ENCODE results near the gene PHACTR1.

Gene PHACTR1

DNA sequence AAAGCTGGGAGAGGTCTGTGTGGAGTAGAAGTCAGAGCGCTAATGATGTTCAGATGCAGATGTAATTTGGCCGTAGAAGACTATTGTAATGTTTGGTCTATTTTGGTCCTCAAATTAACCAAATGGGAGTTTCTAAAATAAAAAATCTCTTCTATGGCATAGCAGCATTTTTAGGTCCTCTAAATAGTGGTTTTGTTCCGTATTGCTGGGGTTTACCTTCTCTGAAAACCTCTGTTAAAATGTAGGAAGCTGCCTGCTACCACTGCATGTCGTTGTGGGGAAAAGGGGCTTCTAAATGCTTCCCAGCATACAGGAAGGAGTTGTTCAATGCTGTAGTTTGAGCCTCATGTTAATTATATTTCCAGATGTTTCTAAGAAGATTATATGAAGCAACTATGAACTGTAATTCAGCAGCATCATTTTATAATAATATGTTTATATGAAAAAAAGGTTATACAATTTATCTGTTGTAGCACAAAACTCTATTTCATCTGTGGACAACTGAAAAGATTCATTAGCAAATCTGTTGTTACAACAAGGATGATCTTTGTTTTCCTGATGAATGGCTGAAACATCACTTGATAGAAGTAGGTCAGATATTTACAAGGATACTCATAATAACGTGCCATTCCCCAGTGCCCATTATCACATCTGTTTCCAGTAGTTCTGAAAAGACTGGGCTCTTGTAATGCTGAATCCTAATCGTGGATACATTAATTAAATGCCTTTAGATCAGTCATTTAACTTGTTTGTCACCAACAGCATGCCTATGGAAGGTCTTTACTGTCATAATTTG is 355.2 kb downstream of the PHACTR1 start:
- H3K27ac ChIP-seq = no peak overlapping the region
- DNase-seq (ENCODE audit: low spot score) = no peak
- ChIA-PET POLR2A (ENCODE audit: low non-redundant PET) (no interaction called here), CTCF (interaction anchor here (0.6 kb wide), 1 partner anchor 329 kb away, joined by 3 read pairs; no protein-coding TSS in a partner anchor)
- TF ChIP-seq, protein P1, sequence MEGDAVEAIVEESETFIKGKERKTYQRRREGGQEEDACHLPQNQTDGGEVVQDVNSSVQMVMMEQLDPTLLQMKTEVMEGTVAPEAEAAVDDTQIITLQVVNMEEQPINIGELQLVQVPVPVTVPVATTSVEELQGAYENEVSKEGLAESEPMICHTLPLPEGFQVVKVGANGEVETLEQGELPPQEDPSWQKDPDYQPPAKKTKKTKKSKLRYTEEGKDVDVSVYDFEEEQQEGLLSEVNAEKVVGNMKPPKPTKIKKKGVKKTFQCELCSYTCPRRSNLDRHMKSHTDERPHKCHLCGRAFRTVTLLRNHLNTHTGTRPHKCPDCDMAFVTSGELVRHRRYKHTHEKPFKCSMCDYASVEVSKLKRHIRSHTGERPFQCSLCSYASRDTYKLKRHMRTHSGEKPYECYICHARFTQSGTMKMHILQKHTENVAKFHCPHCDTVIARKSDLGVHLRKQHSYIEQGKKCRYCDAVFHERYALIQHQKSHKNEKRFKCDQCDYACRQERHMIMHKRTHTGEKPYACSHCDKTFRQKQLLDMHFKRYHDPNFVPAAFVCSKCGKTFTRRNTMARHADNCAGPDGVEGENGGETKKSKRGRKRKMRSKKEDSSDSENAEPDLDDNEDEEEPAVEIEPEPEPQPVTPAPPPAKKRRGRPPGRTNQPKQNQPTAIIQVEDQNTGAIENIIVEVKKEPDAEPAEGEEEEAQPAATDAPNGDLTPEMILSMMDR (conservative IDR thresholded peaks at IDR 0.05; ENCODE audit: low read depth) = no peak

GRCh38 chr6:13072686-13073347 is 356.2 kb downstream of the PHACTR1 start:
- ChIA-PET CTCF (no interaction called here), POLR2A (ENCODE audit: low non-redundant PET) (interaction anchor here (0.6 kb wide), 1 partner anchor 29 kb away, joined by 3 read pairs; no protein-coding TSS in a partner anchor)
- TF ChIP-seq, protein P1 (conservative IDR thresholded peaks at IDR 0.05; ENCODE audit: low read depth) = no peak
- no peak overlapping the region for H3K27ac ChIP-seq
- no peak for DNase-seq (ENCODE audit: low spot score)

DNA sequence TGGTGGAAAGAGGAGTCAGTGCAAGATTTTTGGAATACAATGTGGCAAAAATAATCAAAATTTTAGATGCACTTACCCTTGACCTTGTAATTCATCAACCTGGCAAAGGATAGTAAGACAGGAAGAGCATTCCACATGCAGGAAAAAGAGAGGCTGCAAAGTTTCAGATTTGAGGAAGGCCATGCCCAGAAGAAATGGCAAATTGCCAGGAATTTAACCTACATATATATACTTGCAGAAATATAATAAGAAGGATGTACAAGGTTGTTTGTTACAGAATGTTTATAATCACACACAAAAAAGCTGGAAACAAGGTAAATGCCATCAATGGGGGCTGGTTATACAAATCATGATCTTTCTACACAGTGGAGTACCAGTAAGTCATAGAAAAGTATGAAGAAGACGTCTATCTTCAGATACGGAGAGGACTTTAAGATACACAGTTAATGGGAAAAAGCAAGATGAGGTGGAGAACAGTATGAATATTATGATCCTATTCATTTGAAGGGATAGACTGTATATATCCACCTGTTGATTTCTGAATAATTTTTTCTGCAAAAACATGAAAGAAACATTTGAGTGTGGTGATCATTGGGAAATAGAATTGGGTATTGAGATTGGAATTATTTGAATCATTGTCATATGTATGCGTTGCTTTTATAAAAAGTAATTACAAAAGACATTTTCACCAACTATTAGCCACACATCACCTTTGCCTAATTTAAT is 358.0 kb downstream of the PHACTR1 start:
- no peak for DNase-seq (ENCODE audit: low spot score)

DNA sequence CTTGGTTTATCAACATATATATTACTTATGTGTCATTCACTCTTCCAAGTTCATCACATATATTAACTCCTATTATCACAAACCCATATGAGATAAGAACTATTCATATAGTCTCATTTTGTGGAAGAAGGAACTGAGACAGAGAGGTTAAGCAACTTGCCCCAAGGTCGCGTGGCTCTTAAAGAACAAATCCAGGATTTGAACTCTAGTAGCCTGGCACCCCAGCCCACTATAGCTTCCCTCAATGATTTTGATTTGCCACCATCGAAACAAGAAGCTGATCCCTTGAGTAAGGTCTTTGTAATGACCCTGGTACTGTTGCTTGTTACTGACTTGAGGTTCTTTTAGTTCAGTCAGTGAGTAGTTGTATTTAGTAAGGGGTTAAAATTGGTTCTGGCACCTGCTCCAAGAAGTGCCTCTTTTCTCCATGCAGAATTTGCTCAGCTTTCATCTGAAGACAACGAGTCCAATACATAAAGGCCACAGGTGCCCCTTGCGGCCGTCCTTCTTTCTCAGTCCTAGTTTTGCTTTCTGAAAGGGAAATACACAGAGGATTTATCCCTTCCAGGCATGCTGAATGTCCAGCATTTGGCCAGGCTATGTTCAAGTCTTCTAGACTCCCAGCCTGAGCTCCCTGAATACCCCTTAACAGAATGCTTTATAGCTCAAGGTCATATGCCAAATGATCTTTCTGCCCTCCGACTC is 358.7 kb downstream of the PHACTR1 start:
- H3K27ac ChIP-seq = no peak overlapping the region
- ChIA-PET POLR2A (ENCODE audit: low non-redundant PET) (no interaction called here), CTCF (interaction anchor here (0.5 kb wide), 1 partner anchor 22 kb away, joined by 3 read pairs; no protein-coding TSS in a partner anchor)
- DNase-seq (ENCODE audit: low spot score) = no peak
- TF ChIP-seq, protein P1 (conservative IDR thresholded peaks at IDR 0.05; ENCODE audit: low read depth) = no peak

More for the DNA sequence above, 358.0 kb downstream of the PHACTR1 start:
- ChIA-PET POLR2A (ENCODE audit: low non-redundant PET) (no interaction called here), CTCF (no interaction called here)
- no peak overlapping the region for H3K27ac ChIP-seq
- TF ChIP-seq, protein P1 (conservative IDR thresholded peaks at IDR 0.05; ENCODE audit: low read depth) = no peak

DNA sequence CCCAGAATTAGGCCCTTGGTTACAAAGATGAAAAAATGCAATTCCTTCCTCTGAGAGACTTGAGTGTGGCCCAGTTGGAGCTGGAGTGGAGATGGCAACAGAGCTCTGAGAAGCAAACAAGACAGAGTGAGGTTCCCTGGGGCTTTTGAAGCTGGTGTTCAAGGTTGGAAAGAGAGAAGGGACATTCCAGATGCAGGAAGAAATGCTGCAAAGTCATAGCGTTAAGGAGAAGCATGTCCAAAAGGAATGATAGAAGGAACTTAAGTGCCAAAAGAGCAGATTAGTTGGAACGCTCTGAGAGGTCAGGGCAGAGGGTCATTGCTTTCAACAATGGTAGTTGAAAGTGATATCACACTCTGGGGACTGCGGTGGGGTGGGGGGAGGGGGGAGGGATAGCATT is 360.0 kb downstream of the PHACTR1 start:
- no peak for DNase-seq (ENCODE audit: low spot score)
- TF ChIP-seq, protein P1 (conservative IDR thresholded peaks at IDR 0.05; ENCODE audit: low read depth) = no peak
- POLR2A ChIA-PET (ENCODE audit: low non-redundant PET) = no interaction called here
- H3K27ac ChIP-seq = no peak overlapping the region
- CTCF ChIA-PET = interaction anchor here (0.7 kb wide), 1 partner anchor 265 kb away, joined by 4 read pairs; no protein-coding TSS in a partner anchor

DNA sequence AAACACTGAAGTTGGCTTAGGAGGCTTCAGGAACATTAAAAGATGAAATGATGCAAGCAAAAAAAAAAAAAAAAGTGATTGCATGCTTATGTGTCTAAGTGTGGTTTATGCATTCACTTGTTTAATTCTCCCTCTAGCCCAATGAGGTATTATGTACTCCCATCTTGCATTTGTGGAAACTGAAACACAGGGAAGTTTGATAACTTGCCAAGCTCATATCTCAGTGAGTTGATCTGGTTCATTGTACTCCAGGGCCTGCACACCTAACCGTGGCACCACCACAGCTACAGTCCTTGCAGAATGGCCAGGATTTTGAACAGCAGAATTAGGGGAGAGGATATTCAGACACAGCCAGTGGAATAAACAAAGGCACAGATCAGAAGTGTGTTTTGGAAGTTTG is 360.6 kb downstream of the PHACTR1 start:
- DNase-seq (ENCODE audit: low spot score) = no peak
- ChIA-PET POLR2A (ENCODE audit: low non-redundant PET) (no interaction called here), CTCF (no interaction called here)
- TF ChIP-seq, protein P1 (conservative IDR thresholded peaks at IDR 0.05; ENCODE audit: low read depth) = no peak
- no peak overlapping the region for H3K27ac ChIP-seq
